Endodermal cell (in vitro differentiated cells): ENCODE measurements around the gene TSPY4. TPM values are rescaled to one million over a fixed set of nuclear protein-coding genes. Genes with fewer than 3 reads are reported as not detected.
"Not testable (repeated sequence)": the region's sequence is repeated elsewhere in the genome, so short reads cannot be mapped to it uniquely, and the experiment has no call there.

Experiments
- DNase-seq: peaks from one replicate; pipeline ENCODE4 v3.0.0-alpha.2; 2017
- H3K27ac ChIP-seq: 2 replicates; pipeline ENCODE4 v1.5.1; 2013; ENCODE audit warnings: mild to moderate bottlenecking, low read depth, low read length, moderate library complexity
- H3K27me3 ChIP-seq: 2 replicates; pipeline ENCODE4 v1.6.1; 2013; ENCODE audit warnings: mild to moderate bottlenecking, low read length, moderate library complexity; ENCODE audit not compliant: insufficient read depth, control insufficient read depth, poor library complexity, severe bottlenecking
- H3K36me3 ChIP-seq: 2 replicates; pipeline ENCODE4 v1.7.0; 2013; ENCODE audit warnings: mild to moderate bottlenecking, low read length, moderate library complexity; ENCODE audit not compliant: control insufficient read depth, insufficient read depth
- H3K4me1 ChIP-seq: one replicate; pipeline ENCODE4 v1.7.0; 2013; ENCODE audit warnings: low read length; ENCODE audit not compliant: control insufficient read depth, insufficient read depth
- H3K4me3 ChIP-seq: 2 replicates; pipeline ENCODE4 v1.5.1; 2013; ENCODE audit warnings: mild to moderate bottlenecking, low read length, moderate library complexity
- H3K9ac ChIP-seq: 2 replicates; pipeline ENCODE4 v1.6.1; 2013; ENCODE audit warnings: mild to moderate bottlenecking, low read length, moderate library complexity; ENCODE audit not compliant: poor library complexity, severe bottlenecking; ENCODE audit errors: extremely low read depth
- H3K9me3 ChIP-seq: 2 replicates; pipeline ENCODE4 v1.6.1; 2013; ENCODE audit warnings: mild to moderate bottlenecking, low read length, moderate library complexity; ENCODE audit not compliant: control insufficient read depth
- H3K27ac Mint-ChIP-seq: 2 replicates; pipeline ENCODE4 v1.8.0; 2020; ENCODE audit warnings: mixed read lengths
- H3K27me3 Mint-ChIP-seq: 2 replicates; pipeline ENCODE4 v1.8.0; 2021; ENCODE audit warnings: mild to moderate bottlenecking, mixed read lengths; ENCODE audit not compliant: insufficient read depth
- H3K36me3 Mint-ChIP-seq: 2 replicates; pipeline ENCODE4 v1.8.0; 2020; ENCODE audit warnings: low read depth, mixed read lengths
- H3K4me1 Mint-ChIP-seq: 2 replicates; pipeline ENCODE4 v1.8.0; 2020; ENCODE audit warnings: mixed read lengths
- H3K4me3 Mint-ChIP-seq: 2 replicates; pipeline ENCODE4 v1.8.0; 2020; ENCODE audit warnings: mild to moderate bottlenecking, moderate library complexity, mixed read lengths
- H3K9me3 Mint-ChIP-seq: 2 replicates; pipeline ENCODE4 v1.8.0; 2020; ENCODE audit warnings: mild to moderate bottlenecking, mixed read lengths
- CTCF ChIP-seq: fragments of 200-600 bp; sonication (generic); conservative IDR thresholded peaks from 2 replicates; pipeline ENCODE4 v1.5.0; 2021; ENCODE audit warnings: antibody characterized with exemption, mild to moderate bottlenecking
- WGBS, 2 experiments: methylation state at CpG; one replicate each; pipeline versions ENCODE4 v1.1.5 to v1.1.7; 2013; ENCODE audit warnings: missing lambda C conversion rate in 2 of 2, mixed read lengths in 1 of 2; ENCODE audit not compliant: insufficient coverage in 1 of 2, insufficient read length in 1 of 2; 5-methylcytosine and 5-hydroxymethylcytosine counted together
- long read RNA-seq, 4 experiments: library from polyadenylated mRNA in 2 of 4; library from RNA in 1 of 4; library from capped mRNA in 1 of 4; stranded (forward) in 3 of 4; unstranded in 1 of 4; transcript quantifications; one replicate each; pipeline ENCODE4 v2.0.0, GENCODE V29; 2020 to 2021; ENCODE audit warnings: inconsistent platforms in 1 of 4
- polyA plus RNA-seq, 2 experiments: library from polyadenylated mRNA; stranded (reverse); fragments of 50-300 nt; gene quantifications; one replicate each; pipeline ENCODE4 v1.2.3, GENCODE V29; 2013
- total RNA-seq, 2 donors: library from RNA; stranded (reverse); fragmentation: NEBNext Ultra II Directional in 1 of 2; extraction: Animal tissue kit (Norgen Biotek cat#: 25700) in 1 of 2; gene quantifications; 2 replicates in 1 of 2; 3 replicates in 1 of 2; pipeline ENCODE4 v1.2.1, GENCODE V29; 2021

The TSPY4 gene
- total RNA-seq, result not detected
- polyA plus RNA-seq (2013, experiment 1 of 2), result not detected
- polyA plus RNA-seq (2013, experiment 2 of 2), result not detected
- long read RNA-seq, experiment 1, result 0 reads
- long read RNA-seq, experiment 2, result 0 reads
- long read RNA-seq, experiment 3, result 0 reads
- long read RNA-seq, experiment 4, result 0 reads

GRCh38 chrY:9337164-9337563 is at the start of gene TSPY4:
Gene TSPY4, plus strand, starts transcription at chrY:9337464. Its CDS starts 46 bp downstream, at chrY:9337510.
- not testable (repeated sequence) for H3K9ac ChIP-seq, H3K4me3 Mint-ChIP-seq, H3K27ac Mint-ChIP-seq, H3K27me3 Mint-ChIP-seq, H3K36me3 Mint-ChIP-seq, H3K4me1 ChIP-seq, H3K27me3 ChIP-seq, H3K9me3 Mint-ChIP-seq, H3K27ac ChIP-seq, H3K4me1 Mint-ChIP-seq, H3K36me3 ChIP-seq, H3K4me3 ChIP-seq, H3K9me3 ChIP-seq, DNase-seq
- WGBS, 2 experiments, result 88% methylated on average over 3 of the region's 26 CpGs; no CpG with 5 or more reads in 1 of the 2 experiments

GRCh38 chrY:9320996-9321395 is 16.3 kb upstream of the TSPY4 start:
- Histone ChIP-seq H3K4me3 (no peak overlapping the region), H3K27me3 (no peaks in the 10 kb centered on the region), H3K4me1 (no peaks in the 10 kb centered on the region), H3K36me3 (no peaks in the 10 kb centered on the region), H3K9ac (no peak overlapping the region), H3K27ac (no peak overlapping the region), H3K9me3 (no peaks in the 10 kb centered on the region)
- Mint-ChIP-seq H3K27ac (no peak overlapping the region), H3K4me1 (no peaks in the 10 kb centered on the region), H3K36me3 (no peaks in the 10 kb centered on the region), H3K4me3 (no peak overlapping the region), H3K27me3 (no peaks in the 10 kb centered on the region), H3K9me3 (no peaks in the 10 kb centered on the region)
- WGBS, 2 experiments, result 76% methylated on average over 5 of the region's 7 CpGs; no CpG with 5 or more reads in 1 of the 2 experiments
- TF ChIP-seq CTCF, result no peak
- DNase-seq, result no peak

GRCh38 chrY:9357497-9357896 is 20.2 kb downstream of the TSPY4 start, which contains the start of gene TSPY8:
Gene TSPY8, plus strand, starts transcription at chrY:9357797. Its CDS starts 46 bp downstream, at chrY:9357843.
- not testable (repeated sequence) for H3K4me3 Mint-ChIP-seq, H3K9me3 ChIP-seq, H3K36me3 Mint-ChIP-seq, H3K27me3 Mint-ChIP-seq, H3K4me1 Mint-ChIP-seq, H3K27ac ChIP-seq, H3K27ac Mint-ChIP-seq, H3K9me3 Mint-ChIP-seq, H3K9ac ChIP-seq, H3K27me3 ChIP-seq, H3K36me3 ChIP-seq, H3K4me1 ChIP-seq, DNase-seq, H3K4me3 ChIP-seq
- WGBS, 2 experiments, result no CpG with 5 or more reads among the region's 25 CpGs

Other genes starting within 250 kb of the TSPY4 start
- not detected for gene TSPY8, start 20.3 kb downstream of the TSPY4 start, total RNA-seq
- gene TSPY3, start 61.0 kb downstream of the TSPY4 start, total RNA-seq, result not detected
- not detected for gene TSPY1, start 129.5 kb downstream of the TSPY4 start, total RNA-seq
- gene TSPY9, start 149.8 kb downstream of the TSPY4 start, total RNA-seq, result not detected
- not detected for gene TSPY10, start 190.4 kb downstream of the TSPY4 start, total RNA-seq